NT2/D1 (cell line): ENCODE results near the gene TAF1.
"Not testable (repeated sequence)": the region's sequence is repeated elsewhere in the genome, so short reads cannot be mapped to it uniquely, and the experiment has no call there.

Experiments
- YY1 ChIP-seq: IDR thresholded peaks from 2 replicates; pipeline ENCODE4 v1.6.1; 2011; ENCODE audit not compliant: insufficient read length, insufficient read depth
- ZNF274 ChIP-seq: IDR thresholded peaks from 2 replicates; pipeline ENCODE4 v1.6.1; 2011; ENCODE audit warnings: mild to moderate bottlenecking, low read depth, low read length

DNA sequence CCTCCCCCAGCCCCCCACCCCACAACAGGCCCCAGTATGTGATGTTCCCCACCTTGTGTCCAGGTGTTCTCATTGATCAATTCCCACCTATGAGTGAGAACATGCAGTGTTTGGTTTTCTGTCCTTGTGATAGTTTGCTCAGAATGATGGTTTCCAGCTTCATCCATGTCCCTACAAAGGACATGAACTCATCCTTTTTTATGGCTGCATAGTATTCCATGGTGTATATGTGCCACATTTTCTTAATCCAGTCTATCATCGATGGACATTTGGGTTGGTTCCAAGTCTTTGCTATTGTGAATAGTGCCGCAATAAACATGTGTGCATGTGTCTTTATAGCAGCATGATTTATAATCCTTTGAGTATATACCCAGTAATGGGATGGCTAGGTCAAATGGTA lies 75.7 kb downstream of the TAF1 start:
- TF ChIP-seq ZNF274, YY1: not testable (repeated sequence)
